Endodermal cell (in vitro differentiated cells): Measurements from ENCODE around the gene TWIST1. TPM values are rescaled to one million over a fixed set of nuclear protein-coding genes. Genes with fewer than 3 reads are reported as not detected.

Source experiments
- DNase-seq: peaks from one replicate; pipeline ENCODE4 v3.0.0-alpha.2; 2017
- H3K27ac ChIP-seq: 2 replicates; pipeline ENCODE4 v1.5.1; 2013; ENCODE audit warnings: mild to moderate bottlenecking, low read depth, low read length, moderate library complexity
- H3K27me3 ChIP-seq: 2 replicates; pipeline ENCODE4 v1.6.1; 2013; ENCODE audit warnings: mild to moderate bottlenecking, low read length, moderate library complexity; ENCODE audit not compliant: insufficient read depth, control insufficient read depth, poor library complexity, severe bottlenecking
- H3K36me3 ChIP-seq: 2 replicates; pipeline ENCODE4 v1.7.0; 2013; ENCODE audit warnings: mild to moderate bottlenecking, low read length, moderate library complexity; ENCODE audit not compliant: control insufficient read depth, insufficient read depth
- H3K4me1 ChIP-seq: one replicate; pipeline ENCODE4 v1.7.0; 2013; ENCODE audit warnings: low read length; ENCODE audit not compliant: control insufficient read depth, insufficient read depth
- H3K4me3 ChIP-seq: 2 replicates; pipeline ENCODE4 v1.5.1; 2013; ENCODE audit warnings: mild to moderate bottlenecking, low read length, moderate library complexity
- H3K9ac ChIP-seq: 2 replicates; pipeline ENCODE4 v1.6.1; 2013; ENCODE audit warnings: mild to moderate bottlenecking, low read length, moderate library complexity; ENCODE audit not compliant: poor library complexity, severe bottlenecking; ENCODE audit errors: extremely low read depth
- H3K9me3 ChIP-seq: 2 replicates; pipeline ENCODE4 v1.6.1; 2013; ENCODE audit warnings: mild to moderate bottlenecking, low read length, moderate library complexity; ENCODE audit not compliant: control insufficient read depth
- H3K27ac Mint-ChIP-seq: 2 replicates; pipeline ENCODE4 v1.8.0; 2020; ENCODE audit warnings: mixed read lengths
- H3K27me3 Mint-ChIP-seq: 2 replicates; pipeline ENCODE4 v1.8.0; 2021; ENCODE audit warnings: mild to moderate bottlenecking, mixed read lengths; ENCODE audit not compliant: insufficient read depth
- H3K36me3 Mint-ChIP-seq: 2 replicates; pipeline ENCODE4 v1.8.0; 2020; ENCODE audit warnings: low read depth, mixed read lengths
- H3K4me1 Mint-ChIP-seq: 2 replicates; pipeline ENCODE4 v1.8.0; 2020; ENCODE audit warnings: mixed read lengths
- H3K4me3 Mint-ChIP-seq: 2 replicates; pipeline ENCODE4 v1.8.0; 2020; ENCODE audit warnings: mild to moderate bottlenecking, moderate library complexity, mixed read lengths
- H3K9me3 Mint-ChIP-seq: 2 replicates; pipeline ENCODE4 v1.8.0; 2020; ENCODE audit warnings: mild to moderate bottlenecking, mixed read lengths
- WGBS, 2 experiments: methylation state at CpG; one replicate each; pipeline versions ENCODE4 v1.1.5 to v1.1.7; 2013; ENCODE audit warnings: missing lambda C conversion rate in 2 of 2, mixed read lengths in 1 of 2; ENCODE audit not compliant: insufficient coverage in 1 of 2, insufficient read length in 1 of 2; 5-methylcytosine and 5-hydroxymethylcytosine counted together
- total RNA-seq, 2 donors: library from RNA; stranded (reverse); fragmentation: NEBNext Ultra II Directional in 1 of 2; extraction: Animal tissue kit (Norgen Biotek cat#: 25700) in 1 of 2; gene quantifications; 2 replicates in 1 of 2; 3 replicates in 1 of 2; pipeline ENCODE4 v1.2.1, GENCODE V29; 2021
- TF ChIP-seq, protein P1 (sequence below): fragments of 200-600 bp; sonication (generic); conservative IDR thresholded peaks from 2 replicates; pipeline ENCODE4 v1.5.0; 2021; ENCODE audit warnings: antibody characterized with exemption, mild to moderate bottlenecking

TWIST1 gene
- total RNA-seq, 2 donors from 2014 or later: 0.46 to 0.88 TPM

DNA sequence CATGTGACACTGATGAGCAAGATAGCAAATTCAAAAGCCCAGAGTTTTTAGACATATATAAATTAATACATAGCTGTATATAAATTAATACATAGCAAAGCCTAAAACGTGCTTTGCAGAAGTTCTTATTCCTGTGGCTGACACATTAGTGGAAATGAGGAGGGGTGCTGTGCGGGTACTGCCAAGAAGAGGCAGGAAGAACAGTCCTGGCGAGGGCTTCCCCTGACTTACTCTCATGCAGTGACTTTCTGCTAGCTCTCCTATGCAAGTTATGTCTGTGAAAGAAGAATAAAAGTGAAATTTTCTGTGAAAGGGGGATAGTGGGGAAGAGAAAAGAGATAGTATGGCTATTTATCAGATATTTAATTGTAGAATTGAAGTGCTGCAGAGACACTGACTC, 27.6 kb downstream of the TWIST1 start:
- no peak overlapping the region for H3K27ac Mint-ChIP-seq
- Histone ChIP-seq H3K27me3 (no peaks in the 10 kb centered on the region), H3K36me3 (no peaks in the 10 kb centered on the region), H3K4me1 (no peaks in the 10 kb centered on the region), H3K27ac (no peak overlapping the region), H3K9me3 (no peaks in the 10 kb centered on the region), H3K9ac (no peak overlapping the region), H3K4me3 (no peak overlapping the region)
- no peaks in the 10 kb centered on the region for H3K36me3 Mint-ChIP-seq
- H3K9me3 Mint-ChIP-seq: no peaks in the 10 kb centered on the region
- H3K4me1 Mint-ChIP-seq: no peaks in the 10 kb centered on the region
- no peak overlapping the region for H3K4me3 Mint-ChIP-seq
- DNase-seq: no peak
- TF ChIP-seq, protein P1, sequence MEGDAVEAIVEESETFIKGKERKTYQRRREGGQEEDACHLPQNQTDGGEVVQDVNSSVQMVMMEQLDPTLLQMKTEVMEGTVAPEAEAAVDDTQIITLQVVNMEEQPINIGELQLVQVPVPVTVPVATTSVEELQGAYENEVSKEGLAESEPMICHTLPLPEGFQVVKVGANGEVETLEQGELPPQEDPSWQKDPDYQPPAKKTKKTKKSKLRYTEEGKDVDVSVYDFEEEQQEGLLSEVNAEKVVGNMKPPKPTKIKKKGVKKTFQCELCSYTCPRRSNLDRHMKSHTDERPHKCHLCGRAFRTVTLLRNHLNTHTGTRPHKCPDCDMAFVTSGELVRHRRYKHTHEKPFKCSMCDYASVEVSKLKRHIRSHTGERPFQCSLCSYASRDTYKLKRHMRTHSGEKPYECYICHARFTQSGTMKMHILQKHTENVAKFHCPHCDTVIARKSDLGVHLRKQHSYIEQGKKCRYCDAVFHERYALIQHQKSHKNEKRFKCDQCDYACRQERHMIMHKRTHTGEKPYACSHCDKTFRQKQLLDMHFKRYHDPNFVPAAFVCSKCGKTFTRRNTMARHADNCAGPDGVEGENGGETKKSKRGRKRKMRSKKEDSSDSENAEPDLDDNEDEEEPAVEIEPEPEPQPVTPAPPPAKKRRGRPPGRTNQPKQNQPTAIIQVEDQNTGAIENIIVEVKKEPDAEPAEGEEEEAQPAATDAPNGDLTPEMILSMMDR: no peak
- peaks cover 1% of the 10 kb centered on the region for H3K27me3 Mint-ChIP-seq
- WGBS, 2 experiments: 85% methylated on average over 3 of the region's 3 CpGs; no CpG with 5 or more reads in 1 of the 2 experiments

DNA sequence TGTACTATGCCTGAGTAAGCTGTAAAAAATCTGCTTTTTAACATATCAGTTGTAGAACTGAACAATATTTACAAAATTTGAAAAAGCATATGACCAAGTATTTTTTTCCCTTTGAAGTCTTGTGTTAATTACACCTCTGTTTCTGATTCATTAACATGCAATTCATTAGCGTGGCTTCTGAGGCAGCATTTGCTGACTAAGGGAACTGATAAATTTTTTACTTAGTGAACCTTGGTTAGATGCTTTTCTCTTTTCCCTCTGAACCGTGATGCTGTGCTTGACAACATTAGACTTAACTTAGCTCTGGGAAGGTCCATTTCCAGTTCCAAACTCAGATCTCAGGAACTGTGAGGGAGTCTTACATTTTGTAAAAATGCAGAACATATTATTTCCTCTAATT, 28.1 kb downstream of the TWIST1 start:
- no peak overlapping the region for H3K27ac ChIP-seq
- Mint-ChIP-seq H3K4me1 (no peaks in the 10 kb centered on the region), H3K9me3 (no peaks in the 10 kb centered on the region), H3K27me3 (peaks cover 1% of the 10 kb centered on the region), H3K27ac (no peak overlapping the region), H3K4me3 (no peak overlapping the region), H3K36me3 (no peaks in the 10 kb centered on the region)
- H3K9me3 ChIP-seq: no peaks in the 10 kb centered on the region
- TF ChIP-seq, protein P1: no peak
- WGBS, 2 experiments: 57 to 77% methylated on average over 1 to 2 of the region's 2 CpGs
- H3K4me1 ChIP-seq: no peaks in the 10 kb centered on the region
- H3K9ac ChIP-seq: no peak overlapping the region
- no peaks in the 10 kb centered on the region for H3K36me3 ChIP-seq
- H3K4me3 ChIP-seq: no peak overlapping the region
- H3K27me3 ChIP-seq: no peaks in the 10 kb centered on the region
- DNase-seq: no peak

DNA sequence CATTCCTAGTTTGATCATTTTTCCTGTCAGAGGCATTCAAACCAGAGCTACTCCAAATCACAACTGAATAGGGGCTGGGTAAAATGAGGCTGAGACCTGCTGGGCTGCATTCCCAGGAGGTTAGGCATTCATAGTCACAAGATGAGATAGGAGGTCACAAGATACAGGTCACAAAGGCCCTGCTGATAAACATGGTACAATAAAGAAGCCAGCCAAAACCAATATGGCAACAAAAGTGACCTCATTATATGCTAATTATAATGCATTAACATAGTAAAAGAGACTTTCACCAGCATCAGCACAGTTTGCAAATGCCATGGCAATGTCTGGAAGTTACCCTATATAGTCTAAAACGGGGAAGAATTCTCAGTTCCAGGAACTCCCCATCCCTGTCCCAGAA, 37.3 kb downstream of the TWIST1 start:
- Mint-ChIP-seq H3K4me1 (peaks cover 4% of the 10 kb centered on the region), H3K36me3 (no peaks in the 10 kb centered on the region), H3K27me3 (no peaks in the 10 kb centered on the region), H3K4me3 (no peak overlapping the region), H3K27ac (peak overlapping the region; percentile 54), H3K9me3 (no peaks in the 10 kb centered on the region)
- Histone ChIP-seq H3K4me1 (peaks cover 5% of the 10 kb centered on the region), H3K9ac (no peak overlapping the region), H3K27me3 (no peaks in the 10 kb centered on the region), H3K36me3 (no peaks in the 10 kb centered on the region), H3K4me3 (peak overlapping the region; percentile 33), H3K9me3 (peaks cover 5% of the 10 kb centered on the region), H3K27ac (no peak overlapping the region)
- TF ChIP-seq, protein P1: no peak
- peak; percentile 49 for DNase-seq
- WGBS, 2 experiments: 65% methylated on average over 1 of the region's 1 CpG; no CpG with 5 or more reads in 1 of the 2 experiments
